HG03196 (cell line): Measurements from ENCODE around the gene MORC2.

Experiments
- ATAC-seq: cut with Tn5 transposase; IDR thresholded peaks from one replicate; pipeline ENCODE4 v1.9.1; 2021; ENCODE audit not compliant: unreplicated experiment

The MORC2 gene

GRCh38 chr22:30889996-30890480 is 78.5 kb downstream of the MORC2 start:
- no peak for ATAC-seq

- no peak for ATAC-seq
These were observed 79.1 kb downstream of the MORC2 start for GRCh38 chr22:30889268-30889995.

- ATAC-seq = no peak
These were observed 80.7 kb downstream of the MORC2 start for GRCh38 chr22:30887861-30888260.

- no peak for ATAC-seq
These were observed 81.1 kb downstream of the MORC2 start for GRCh38 chr22:30887453-30887852.

DNA sequence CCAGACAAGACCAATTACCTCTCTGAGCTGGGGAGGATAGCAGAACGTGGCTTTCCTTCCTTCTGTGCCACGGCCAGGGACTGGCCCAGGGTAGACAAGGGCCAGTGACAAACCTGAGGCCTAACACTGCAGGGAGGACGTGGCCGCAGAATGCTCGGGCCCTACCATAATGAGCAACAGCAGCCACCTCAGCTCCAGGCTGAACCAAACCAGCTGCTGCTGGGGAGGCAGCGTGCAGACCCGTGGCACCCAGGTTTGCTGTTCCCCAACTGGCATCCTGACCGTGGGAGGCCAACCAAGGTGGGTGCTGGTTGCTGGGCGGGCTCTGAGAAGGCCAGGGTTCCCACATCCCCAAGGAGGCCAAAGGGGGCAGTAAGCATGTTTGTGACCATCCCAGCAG is 83.0 kb downstream of the MORC2 start:
- no peak for ATAC-seq

GRCh38 chr22:30885001-30885366 is 83.6 kb downstream of the MORC2 start:
- ATAC-seq = no peak

DNA sequence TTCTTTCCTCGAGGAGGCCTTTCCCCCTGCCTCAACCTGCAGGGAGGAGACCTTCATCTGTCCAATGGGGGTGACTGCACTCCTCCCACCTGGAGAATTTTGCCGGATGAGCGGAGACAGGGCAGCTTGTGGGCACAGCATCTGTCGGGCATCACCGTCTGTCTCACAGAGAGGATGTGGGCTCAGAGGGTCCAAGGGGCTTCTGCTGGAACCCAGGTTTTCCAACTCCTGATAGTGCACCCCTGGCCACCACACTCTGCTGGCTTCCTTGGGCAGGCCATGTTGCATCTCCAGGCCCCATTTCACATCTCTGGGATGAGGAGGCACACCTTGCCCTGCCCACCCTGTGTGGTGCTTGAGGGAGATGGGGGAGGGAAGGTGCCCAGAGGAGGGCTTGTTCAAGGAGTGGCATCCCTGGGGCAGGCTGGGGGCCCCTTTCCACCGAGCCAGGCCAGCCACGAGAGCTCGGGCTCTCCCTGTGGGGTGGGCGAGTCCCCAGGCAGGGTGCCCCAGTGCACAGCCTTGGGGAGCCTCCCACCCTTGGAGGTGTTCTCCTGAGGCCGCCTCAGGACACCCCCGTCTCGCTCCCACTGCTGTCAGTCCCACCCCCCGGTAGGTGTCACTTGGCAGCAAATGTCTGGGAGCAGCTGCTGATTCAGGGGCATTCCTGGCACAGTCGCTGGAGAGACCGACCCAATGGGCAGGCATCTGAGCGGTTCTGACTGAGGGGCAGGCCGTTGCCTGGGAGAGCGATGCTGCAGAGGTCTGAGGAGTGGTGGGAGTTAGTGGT is 84.2 kb downstream of the MORC2 start:
- no peak for ATAC-seq

- no peak for ATAC-seq
These were observed 84.9 kb downstream of the MORC2 start for GRCh38 chr22:30883586-30884145.

- ATAC-seq = no peak
These were observed 85.5 kb downstream of the MORC2 start for GRCh38 chr22:30882974-30883533.

GRCh38 chr22:30882184-30882717 is 86.3 kb downstream of the MORC2 start:
- no peak for ATAC-seq

DNA sequence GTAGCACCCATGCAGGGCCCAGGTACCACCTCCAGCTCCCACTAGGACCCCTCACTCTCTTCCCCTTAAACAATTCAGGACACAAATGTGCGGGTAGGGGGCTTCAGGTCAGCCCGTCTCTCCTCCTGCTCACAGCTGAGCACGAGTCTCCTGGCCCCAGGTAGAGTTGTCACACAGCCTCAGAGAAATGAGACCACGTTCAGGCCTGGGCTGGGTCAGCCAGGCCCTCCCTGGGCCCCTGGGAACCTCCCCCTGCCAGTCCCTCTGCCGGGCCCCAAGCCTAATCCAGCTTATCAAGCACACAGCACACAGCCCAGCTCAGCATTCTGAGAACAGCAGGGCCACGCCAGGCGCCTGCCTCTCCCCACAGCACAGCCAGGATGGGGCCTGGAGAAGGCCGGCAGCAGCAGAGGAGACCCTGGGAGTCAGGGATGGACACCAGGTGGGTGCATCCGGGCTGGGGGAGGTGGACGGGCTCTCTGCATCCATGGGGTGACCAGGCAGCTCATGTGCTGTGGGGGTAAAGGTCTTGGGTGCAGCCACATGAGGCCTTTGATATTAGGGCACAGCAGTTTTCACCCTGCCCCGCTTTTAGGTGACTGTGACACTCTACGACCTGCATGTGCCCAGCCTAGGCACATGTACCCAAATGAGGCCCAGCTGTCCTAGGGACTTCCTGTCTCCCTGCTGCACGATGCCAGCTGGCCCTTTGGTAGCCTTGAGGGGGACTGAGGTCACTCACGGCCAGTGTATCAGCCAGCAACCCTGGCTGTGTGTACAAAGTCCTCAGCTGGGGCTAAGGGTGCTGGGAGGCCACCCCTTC is 87.0 kb downstream of the MORC2 start:
- no peak for ATAC-seq

- ATAC-seq = no peak
These were observed 87.7 kb downstream of the MORC2 start for GRCh38 chr22:30880847-30881246.

DNA sequence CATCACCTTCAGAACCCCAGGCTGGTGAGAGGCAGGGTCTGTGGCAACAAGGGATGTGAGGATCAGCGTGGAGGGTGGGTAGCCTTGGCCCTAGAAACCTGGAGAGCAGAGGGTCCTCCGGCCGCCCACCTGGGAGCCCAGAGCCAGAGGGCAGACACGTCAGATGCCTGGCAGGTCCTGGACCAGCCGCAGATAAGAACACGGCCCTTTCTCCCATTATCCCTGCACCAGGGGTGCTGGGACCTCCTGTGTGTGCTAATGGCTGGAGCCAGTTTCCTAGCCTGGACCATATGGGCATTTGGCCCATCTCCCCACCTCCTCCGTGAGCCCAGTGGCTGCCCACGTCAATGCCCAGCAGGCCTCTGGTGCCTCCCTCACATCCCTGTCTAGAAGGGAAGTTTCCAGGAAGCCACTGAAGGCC is 88.4 kb downstream of the MORC2 start:
- ATAC-seq = no peak

- ATAC-seq = no peak
These were observed 89.2 kb downstream of the MORC2 start for GRCh38 chr22:30879415-30879797.

- no peak for ATAC-seq
These were observed 89.8 kb downstream of the MORC2 start for GRCh38 chr22:30878516-30879414.

- no peak for ATAC-seq
These were observed 90.7 kb downstream of the MORC2 start for GRCh38 chr22:30877662-30878515.

DNA sequence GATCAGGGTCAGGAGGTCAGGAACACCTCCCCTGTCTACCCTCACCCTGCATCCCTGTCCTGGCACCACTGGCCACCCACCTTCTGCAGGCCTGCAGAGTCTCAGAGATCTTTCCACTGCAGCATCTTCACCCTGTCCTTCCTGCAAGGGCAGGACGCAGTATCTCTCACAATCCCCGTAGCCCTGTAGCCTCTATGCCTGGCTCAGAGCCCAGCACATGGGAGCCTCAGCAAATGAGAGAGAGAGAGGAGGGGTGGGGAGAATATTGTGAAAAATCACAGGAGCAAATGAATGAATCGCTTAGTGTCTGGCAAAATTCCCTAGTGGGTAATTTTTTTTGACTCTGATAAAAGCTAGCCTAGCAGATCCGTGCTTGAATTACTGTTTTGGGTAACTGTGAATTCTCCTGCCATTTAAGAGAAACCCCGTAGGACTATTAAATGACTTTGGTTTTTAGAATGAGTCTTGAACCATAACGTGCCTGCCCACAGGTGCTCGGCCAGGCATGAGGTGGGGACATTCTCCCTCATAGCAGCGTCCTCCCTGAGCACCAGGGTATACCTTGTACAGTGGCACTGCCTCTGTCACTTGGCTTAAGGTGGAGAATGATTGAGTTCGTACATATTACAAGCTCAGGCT is 91.5 kb downstream of the MORC2 start:
- ATAC-seq = no peak

- ATAC-seq = no peak
These were observed 92.3 kb downstream of the MORC2 start for GRCh38 chr22:30876221-30876751.
